ENCODE data around the gene AEN.

The AEN gene

DNA sequence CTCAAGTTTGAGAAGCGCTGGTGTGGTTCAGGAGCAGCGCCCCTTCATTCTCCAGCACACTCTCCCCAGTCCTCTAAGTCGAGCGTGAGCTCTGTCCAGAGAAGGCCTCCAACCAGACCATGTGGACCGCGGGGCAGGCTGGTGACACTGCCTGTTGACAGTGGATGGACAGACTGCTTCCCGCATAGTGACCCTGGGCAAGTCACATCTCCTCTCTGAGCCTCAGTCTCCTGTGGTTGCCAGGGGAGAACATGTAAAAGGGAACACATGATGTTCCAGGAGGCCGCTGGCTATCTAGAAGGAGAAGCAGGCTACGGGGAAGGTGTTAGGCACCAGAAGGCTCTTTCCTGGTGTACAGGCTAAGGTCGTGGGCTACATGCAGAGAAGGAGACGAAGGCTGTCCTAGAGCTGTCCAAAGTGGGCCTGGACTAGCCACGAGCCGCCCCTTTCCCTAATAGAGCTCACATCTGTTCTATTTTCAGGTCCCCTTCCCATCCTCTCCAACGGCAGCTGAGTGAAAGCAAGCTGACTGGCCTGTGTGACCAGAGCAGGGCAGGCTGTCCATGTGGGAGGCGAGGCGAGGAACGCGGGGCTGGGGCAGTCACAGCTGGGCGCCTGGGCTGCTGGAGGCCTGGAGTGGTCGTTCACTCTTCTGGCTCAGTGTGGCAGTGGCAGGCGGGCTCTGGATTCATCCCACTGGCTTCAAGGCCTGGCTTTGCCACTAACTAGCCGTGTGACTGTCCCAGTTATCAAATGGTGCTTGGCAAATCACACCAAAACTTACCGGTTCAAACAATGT is 28.8 kb downstream of the AEN start:
- peaks cover 91% of the 10 kb centered on the region for H3K4me1 Mint-ChIP-seq
- ATAC-seq, result no peak
- no peaks in the 10 kb centered on the region for H3K9me3 Mint-ChIP-seq
- peak in 1 of 2 donors; percentile 7 for DNase-seq
- H3K27me3 Mint-ChIP-seq, result no peaks in the 10 kb centered on the region
- H3K27ac Mint-ChIP-seq, result peak overlapping the region; percentile 96 to 99
- H3K4me3 Mint-ChIP-seq, result peak overlapping the region; percentile 82 to 90

DNA sequence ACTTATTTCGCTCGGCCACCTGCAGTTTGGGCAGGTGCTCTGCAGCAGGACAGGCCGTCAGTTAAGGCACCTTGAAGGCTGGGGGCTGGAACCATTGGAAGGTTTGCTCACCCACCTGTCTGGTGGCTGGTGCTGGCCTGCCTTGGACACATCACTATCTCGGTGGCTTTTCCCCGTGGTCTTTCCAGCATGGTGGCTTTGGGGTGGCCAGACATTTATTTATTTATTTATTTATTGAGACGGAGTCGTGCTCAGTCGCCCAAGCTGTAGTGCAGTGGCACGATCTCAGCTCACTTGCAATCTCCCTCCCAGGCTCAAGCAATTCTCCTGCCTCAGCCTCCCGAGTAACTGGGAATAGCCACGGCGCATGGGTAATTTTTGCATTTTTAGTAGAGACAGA is 29.4 kb downstream of the AEN start:
- Mint-ChIP-seq H3K27ac (peak overlapping the region; percentile 63 to 78), H3K4me1 (peaks cover 91% of the 10 kb centered on the region), H3K4me3 (peak overlapping the region in 1 of 2 donors; percentile 49), H3K9me3 (no peaks in the 10 kb centered on the region), H3K27me3 (no peaks in the 10 kb centered on the region)
- peak in 1 of 2 donors; percentile 5 for DNase-seq
- ATAC-seq, result no peak

DNA sequence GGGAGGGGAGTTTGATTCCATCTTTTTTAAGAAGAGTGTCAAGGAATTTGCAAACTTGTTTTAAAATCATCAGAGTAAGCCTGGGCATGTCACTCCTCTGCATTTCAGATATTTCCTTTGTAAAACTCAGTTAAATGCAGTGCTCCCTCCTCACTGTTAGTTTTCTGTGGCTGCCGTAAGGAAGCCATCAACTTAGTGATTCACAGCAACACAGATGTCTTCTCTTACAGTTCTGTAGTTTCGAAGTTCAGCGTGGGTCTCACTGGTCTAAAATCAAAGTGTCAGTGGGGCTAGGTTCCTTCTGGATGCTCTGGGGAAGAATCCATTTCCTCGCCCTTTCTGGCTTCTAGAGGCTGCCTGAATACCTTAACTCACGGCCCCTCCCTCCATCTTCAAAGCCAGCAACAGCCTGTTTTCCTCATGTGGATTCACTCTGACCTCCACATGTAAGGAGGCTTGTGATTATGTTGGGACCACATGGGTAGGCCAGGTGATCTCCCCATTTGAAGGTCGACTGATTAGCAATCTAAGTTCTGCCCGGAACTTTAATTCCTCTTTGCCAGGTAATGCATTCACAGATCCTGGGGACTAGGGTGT is 30.1 kb downstream of the AEN start:
- peak overlapping the region; percentile 48 to 78 for H3K27ac Mint-ChIP-seq
- peaks cover 91% of the 10 kb centered on the region for H3K4me1 Mint-ChIP-seq
- peak overlapping the region; percentile 2 to 49 for H3K4me3 Mint-ChIP-seq
- DNase-seq (peak in 1 of 2 donors; percentile 3), ATAC-seq (no peak)
- no peaks in the 10 kb centered on the region for H3K27me3 Mint-ChIP-seq
- no peaks in the 10 kb centered on the region for H3K9me3 Mint-ChIP-seq

DNA sequence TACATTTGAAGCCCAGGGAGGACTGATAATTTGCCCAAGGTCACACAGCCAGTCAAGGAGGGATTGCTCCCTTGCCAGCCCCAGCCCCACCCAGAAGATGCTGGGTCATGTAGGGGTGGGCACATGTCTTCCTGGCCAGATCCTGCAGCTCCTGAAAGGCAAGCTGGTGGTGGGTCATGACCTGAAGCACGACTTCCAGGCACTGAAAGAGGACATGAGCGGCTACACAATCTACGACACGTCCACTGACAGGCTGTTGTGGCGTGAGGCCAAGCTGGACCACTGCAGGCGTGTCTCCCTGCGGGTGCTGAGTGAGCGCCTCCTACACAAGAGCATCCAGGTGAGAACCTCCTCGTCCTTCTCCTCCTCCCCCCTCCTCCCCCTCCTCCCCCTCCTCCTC is 30.8 kb downstream of the AEN start:
- peak in 1 of 2 donors; percentile 9 for DNase-seq
- Mint-ChIP-seq H3K27me3 (no peaks in the 10 kb centered on the region), H3K4me3 (no peak overlapping the region), H3K4me1 (peaks cover 91% of the 10 kb centered on the region), H3K27ac (no peak overlapping the region), H3K9me3 (no peaks in the 10 kb centered on the region)
- ATAC-seq, result no peak

DNA sequence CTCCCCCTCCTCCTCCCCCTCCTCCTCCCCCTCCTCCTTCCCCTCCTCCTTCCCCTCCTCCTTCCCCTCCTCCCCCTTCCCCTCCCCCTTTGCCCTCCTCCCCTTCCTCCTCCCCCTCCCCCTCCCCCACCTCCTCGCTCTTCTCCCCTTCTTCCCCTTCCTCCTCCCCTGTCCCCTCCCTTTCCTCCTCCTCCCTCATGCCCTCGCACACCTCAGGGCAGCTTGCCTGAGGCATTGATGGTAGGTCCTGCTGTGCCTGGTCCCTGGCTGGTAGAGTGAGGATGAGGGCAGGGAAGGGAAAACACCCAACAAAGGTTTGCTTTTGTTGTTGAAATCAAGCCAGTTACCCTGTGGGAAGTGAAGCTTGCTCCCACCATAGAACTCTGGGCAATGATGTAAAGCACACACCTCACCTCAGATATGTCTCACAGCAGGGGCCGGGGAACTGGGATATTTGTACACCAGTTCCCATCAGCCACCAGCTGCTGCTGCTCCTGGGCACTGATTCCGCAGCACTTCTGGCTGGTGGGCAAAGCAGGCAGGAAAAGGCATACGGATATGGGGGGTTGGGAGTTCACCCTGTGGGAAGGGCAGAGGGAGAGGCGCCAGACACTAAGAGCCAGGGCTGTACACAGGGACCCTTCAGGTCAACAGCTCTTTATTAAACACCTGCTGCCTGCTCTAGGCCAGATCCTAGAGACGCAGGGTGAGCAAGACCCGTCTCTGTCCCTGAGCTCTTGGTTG is 31.5 kb downstream of the AEN start:
- DNase-seq, result peak in 1 of 2 donors; percentile 7
- Mint-ChIP-seq H3K4me3 (no peak overlapping the region), H3K9me3 (no peaks in the 10 kb centered on the region), H3K27ac (peak overlapping the region in 1 of 2 donors; percentile 81), H3K27me3 (no peaks in the 10 kb centered on the region), H3K4me1 (peaks cover 91% of the 10 kb centered on the region)
- no peak for ATAC-seq

DNA sequence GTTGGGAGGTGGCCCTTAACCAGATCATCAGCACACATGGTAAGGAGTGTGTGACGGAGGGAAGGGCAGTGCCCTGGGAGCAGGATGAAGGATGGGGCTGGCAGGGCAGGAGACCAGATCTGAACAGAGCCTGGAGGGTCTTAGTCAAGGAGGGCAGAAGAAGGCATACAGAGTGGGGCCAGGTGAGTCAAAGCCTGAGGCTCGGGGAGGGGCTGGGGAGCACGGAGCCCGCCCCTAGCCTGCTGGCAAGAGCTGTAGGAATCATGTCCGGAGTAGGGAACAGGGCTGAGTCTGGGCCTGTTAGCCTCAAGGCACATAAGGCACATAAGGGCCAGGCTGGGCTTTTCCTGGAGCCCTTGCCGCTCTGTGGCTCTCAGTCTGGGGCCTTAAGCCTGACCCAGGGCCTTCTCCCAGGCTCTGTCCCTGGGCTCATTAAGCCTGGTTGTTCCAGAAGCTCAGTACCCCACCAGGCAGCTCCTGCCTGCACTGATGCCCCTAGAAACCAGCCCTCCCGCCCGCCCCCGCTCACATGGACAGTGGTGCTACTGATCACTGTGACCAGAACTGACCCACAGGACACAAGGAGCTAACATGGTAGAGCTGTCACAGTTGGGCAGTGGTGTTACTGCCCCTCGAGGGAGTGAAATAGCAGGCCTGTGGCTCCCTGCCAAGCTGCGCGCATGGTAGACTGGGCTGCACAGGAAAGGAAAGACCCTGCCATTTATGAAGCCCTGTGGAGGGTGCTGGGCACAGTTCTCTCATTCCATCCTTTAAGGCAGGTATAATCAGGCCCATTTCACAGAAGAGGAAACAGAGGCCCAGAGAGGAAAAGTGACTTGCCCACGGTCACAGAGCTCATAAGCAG is 32.3 kb downstream of the AEN start:
- no peak overlapping the region for H3K4me3 Mint-ChIP-seq
- ATAC-seq (no peak), DNase-seq (peak in 1 of 2 donors; percentile 5)
- H3K9me3 Mint-ChIP-seq, result no peaks in the 10 kb centered on the region
- peak overlapping the region; percentile 13 to 81 for H3K27ac Mint-ChIP-seq
- H3K4me1 Mint-ChIP-seq, result peaks cover 91% of the 10 kb centered on the region
- H3K27me3 Mint-ChIP-seq, result no peaks in the 10 kb centered on the region

DNA sequence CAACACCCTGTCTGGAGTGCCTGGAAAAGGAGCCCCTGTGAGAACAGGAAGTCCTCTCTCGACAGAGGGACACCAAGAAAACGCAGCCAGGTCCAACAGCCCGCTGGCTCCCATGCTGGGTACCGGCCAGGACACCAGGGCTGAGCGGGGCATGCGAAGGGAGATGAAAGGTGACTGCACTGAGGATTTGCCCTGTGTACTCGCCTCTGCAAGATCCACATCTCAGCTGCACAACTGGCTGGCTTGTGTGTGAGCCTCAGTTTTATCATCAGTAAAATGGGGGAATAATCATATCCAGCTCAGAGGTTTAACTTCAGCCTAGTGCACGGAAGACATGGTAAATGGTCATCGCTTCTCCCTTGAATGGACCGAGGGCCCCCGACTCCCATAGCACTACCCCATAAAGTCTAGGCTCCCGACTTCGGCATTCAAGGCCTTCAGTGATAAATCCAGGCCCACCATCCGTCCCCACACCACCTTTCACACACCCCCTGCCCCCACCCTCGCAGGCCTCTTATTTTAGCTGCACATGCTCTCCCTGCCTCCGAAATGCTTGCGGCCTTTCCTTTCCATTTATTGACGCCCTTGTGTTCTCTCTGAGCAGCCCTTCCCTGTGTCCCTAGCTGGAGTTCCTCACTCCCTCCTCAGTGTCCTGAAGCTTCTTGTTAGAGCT is 33.4 kb downstream of the AEN start:
- Mint-ChIP-seq H3K4me1 (peaks cover 91% of the 10 kb centered on the region), H3K4me3 (no peak overlapping the region), H3K27ac (peak overlapping the region in 1 of 2 donors; percentile 47), H3K27me3 (no peaks in the 10 kb centered on the region), H3K9me3 (no peaks in the 10 kb centered on the region)
- ATAC-seq, result no peak
- peak in 1 of 2 donors; percentile 4 for DNase-seq

DNA sequence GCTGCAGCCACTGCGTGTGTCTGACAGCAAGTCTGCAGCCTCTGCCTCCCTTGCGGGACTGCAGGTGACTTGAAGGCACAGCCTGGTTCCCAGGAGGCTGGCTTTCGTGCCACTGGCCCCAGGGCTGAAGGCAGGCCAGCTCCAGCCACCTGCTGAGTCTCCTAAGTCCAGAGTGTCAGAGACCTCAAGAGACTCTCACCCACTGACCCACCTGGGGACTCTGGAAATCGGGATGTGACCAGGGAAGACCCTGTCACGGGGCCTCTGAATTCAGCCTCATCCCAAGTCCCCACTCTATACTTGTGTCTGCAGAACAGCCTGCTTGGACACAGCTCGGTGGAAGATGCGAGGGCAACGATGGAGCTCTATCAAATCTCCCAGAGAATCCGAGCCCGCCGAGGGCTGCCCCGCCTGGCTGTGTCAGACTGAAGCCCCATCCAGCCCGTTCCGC is 34.0 kb downstream of the AEN start:
- H3K27ac Mint-ChIP-seq, result peak overlapping the region in 1 of 2 donors; percentile 47
- no peaks in the 10 kb centered on the region for H3K9me3 Mint-ChIP-seq
- H3K27me3 Mint-ChIP-seq, result no peaks in the 10 kb centered on the region
- H3K4me1 Mint-ChIP-seq, result peaks cover 91% of the 10 kb centered on the region
- peak in 1 of 2 donors; percentile 6 for DNase-seq
- no peak overlapping the region for H3K4me3 Mint-ChIP-seq
- ATAC-seq, result no peak

DNA sequence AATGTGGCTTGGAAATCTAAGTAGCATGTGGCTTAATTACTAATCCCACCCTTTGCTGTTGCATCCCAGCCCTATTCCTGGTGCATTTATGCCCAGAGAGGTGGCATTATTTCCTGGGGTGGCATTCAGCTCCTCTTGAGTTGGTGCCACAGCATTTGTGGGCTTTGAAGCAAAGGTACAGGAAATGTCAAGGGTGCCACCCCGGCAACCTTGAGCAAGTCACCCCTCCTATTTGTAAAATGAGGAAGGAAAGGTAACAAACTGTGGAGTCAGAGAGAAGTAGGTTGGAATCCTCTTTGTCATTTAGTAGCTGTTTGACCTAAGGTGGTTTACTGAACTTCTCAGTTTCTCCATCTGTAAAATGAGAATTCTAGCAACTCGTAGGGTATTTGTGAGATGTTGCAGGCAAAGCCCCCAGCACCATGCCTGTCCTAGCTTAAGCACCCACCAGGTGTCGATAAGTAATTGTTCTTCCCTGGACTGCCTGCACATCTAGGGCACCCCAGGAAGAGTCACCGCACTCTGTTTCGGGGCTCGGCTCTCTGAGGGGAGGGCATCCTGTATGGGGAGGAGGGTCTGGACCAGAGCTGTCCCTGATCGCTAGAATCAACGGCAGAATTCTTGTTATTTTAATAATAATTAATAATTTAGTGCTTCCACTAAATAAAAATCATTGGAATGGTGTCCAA is 34.8 kb downstream of the AEN start:
- no peaks in the 10 kb centered on the region for H3K27me3 Mint-ChIP-seq
- H3K4me3 Mint-ChIP-seq, result no peak overlapping the region
- H3K27ac Mint-ChIP-seq, result peak overlapping the region in 1 of 2 donors; percentile 52

DNA sequence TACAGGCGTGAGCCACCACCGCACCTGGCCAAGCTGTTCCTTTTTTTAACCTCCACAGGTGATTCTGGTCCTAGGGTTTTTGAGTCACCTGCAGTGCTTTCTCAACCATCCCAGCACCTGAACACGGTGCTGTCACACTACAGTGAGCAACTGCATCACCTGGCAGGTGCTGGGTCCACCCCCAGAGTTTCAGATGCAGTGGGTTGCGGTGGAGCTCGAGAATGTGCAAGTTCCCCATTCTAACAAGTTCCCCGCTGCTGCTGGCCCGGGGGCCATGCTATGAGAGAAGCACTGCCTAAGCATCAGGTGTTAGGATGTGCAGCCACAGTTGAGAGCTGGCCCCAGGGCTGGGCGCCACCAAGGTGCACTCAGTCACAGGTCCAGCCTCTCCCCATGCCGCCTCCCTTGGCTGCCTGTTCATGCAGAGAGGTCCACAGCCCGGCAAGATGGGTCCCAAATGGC is 35.7 kb downstream of the AEN start:
- DNase-seq (peak in 1 of 2 donors; percentile 42), ATAC-seq (peak; percentile 51)
- H3K27me3 Mint-ChIP-seq, result no peaks in the 10 kb centered on the region

More for the DNA sequence above, 34.8 kb downstream of the AEN start:
- H3K9me3 Mint-ChIP-seq, result no peaks in the 10 kb centered on the region
- DNase-seq (no peak), ATAC-seq (no peak)
- peaks cover 91% of the 10 kb centered on the region for H3K4me1 Mint-ChIP-seq

DNA sequence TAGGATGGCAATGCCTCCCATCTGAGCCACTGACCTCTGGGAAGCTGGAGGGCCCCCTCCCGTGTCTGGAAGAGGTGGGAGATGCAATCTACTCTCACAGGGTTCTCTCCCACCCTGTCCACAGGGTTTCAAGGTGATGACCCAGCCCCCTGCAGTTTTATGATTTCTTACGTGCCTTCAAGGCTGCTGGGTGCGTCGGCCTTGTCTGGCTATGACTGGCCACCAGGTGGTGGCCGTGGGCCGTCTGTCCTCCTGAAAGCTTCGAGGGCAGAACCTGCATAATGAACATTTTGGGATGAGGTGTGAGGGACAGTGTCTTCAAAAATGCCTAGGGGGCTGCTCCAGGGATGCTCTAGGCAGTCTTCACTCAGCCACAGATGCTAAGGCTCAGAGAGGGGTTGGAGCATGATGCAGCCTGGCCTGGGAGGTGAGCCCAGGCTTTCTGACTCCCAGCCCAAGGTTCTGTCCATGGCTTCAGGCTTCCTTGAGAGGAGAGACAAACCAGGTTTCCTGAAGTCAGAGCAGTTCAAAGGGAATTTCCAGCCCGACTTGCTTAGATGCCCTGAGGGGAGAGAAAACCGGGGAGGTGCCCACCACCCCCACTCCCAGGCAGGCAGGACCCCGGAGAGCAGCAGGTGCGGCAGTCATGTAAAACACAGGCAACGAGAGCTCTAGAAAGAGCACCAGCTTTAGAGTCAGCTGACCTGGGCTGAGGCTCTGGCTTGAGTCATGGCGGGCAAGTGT is 36.4 kb downstream of the AEN start:
- peak overlapping the region in 1 of 2 donors; percentile 54 for H3K27ac Mint-ChIP-seq
- no peaks in the 10 kb centered on the region for H3K27me3 Mint-ChIP-seq
- ATAC-seq (peak; percentile 27), DNase-seq (no peak)
- no peaks in the 10 kb centered on the region for H3K9me3 Mint-ChIP-seq
- H3K4me3 Mint-ChIP-seq, result peak overlapping the region in 1 of 2 donors; percentile 10
- peaks cover 82% of the 10 kb centered on the region for H3K4me1 Mint-ChIP-seq

More for the DNA sequence above, 35.7 kb downstream of the AEN start:
- Mint-ChIP-seq H3K4me1 (peaks cover 86% of the 10 kb centered on the region), H3K9me3 (no peaks in the 10 kb centered on the region), H3K4me3 (no peak overlapping the region), H3K27ac (no peak overlapping the region)

DNA sequence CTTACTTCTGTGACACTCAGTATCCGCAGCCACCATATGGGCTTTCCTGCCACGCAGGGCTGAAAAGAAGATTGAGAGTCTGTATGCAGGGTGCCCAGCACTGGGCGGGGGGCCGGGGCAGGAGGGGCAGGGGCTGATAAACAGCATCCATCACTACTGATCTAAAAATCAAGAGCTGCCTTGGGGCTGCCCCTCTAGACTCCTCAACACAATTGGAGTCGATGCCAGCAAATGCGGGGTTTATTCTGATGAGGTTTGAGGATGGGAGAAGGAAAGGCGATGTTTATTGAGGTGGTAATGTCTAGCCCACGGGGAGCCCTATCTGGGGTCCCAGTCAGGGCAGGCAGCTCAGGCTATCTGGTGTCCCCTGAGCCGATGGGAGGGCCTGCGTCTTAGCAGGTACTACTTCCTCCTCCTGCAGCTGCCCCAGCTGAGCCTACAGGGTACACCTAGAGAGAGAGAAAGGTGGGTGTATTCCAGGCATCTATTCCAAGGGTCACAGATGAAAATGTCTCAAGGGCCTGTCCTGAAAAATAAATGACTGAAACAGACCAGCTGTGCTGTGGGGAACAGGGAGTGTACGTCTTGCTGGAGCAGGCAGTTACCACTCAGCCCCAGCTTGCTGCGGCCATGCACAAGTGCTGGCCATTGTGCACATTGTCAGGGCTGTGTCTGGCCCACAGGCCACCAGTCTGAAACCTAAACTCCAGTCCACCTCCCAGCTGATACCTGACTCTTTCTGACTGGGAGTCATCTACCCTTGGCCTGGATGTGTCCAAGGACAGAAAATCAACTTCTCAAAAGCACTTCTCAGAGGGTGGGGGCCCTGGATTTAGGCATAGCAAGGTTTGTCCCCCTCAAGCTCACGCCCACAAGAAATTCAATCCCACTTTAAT is 37.2 kb downstream of the AEN start:
- H3K4me1 Mint-ChIP-seq, result peaks cover 74% of the 10 kb centered on the region
- DNase-seq, result no peak
- peak overlapping the region in 1 of 2 donors; percentile 78 for H3K27ac Mint-ChIP-seq

More for the DNA sequence above, 37.2 kb downstream of the AEN start:
- no peak overlapping the region for H3K4me3 Mint-ChIP-seq
- H3K9me3 Mint-ChIP-seq, result no peaks in the 10 kb centered on the region
- no peak for ATAC-seq
- H3K27me3 Mint-ChIP-seq, result no peaks in the 10 kb centered on the region

Measured in stimulated activated naive CD8-positive, alpha-beta T cell treated with anti-CD3 and anti-CD28 coated beads, Interleukin-15, amount 100 ng/mL, for 72 hours (primary cell).